Skin epidermis (tissue), 12 donors: Measurements from ENCODE around the gene SRRT.
"Not testable (repeated sequence)": the region's sequence is repeated elsewhere in the genome, so short reads cannot be mapped to it uniquely, and the experiment has no call there.

Source experiments
- H3K27ac ChIP-seq, 21 experiments: fragments of 200-600 bp; sonication (generic) in 11 of 21; one replicate each; pipeline ENCODE4 v1.5.0; 2020; ENCODE audit warnings: mild to moderate bottlenecking in 3 of 21, inconsistent platforms in 2 of 21, moderate library complexity in 2 of 21
- H3K4me3 ChIP-seq, 7 experiments: fragments of 200-600 bp; sonication (generic) in 2 of 7; one replicate each; pipeline ENCODE4 v1.5.0; 2020; ENCODE audit warnings: inconsistent platforms in 2 of 7, mild to moderate bottlenecking in 2 of 7, moderate library complexity in 1 of 7

Gene SRRT

GRCh38 chr7:100852048-100852872 is 22.6 kb upstream of the SRRT start, which contains the start of gene SLC12A9:
Gene SLC12A9, plus strand, starts transcription at chr7:100852713. Its CDS starts 1,485 bp downstream, at chr7:100854198.
- peak within 1 kb of the TSS in 20 of 21 experiments; percentile 31 to 88 (median 74) for H3K27ac ChIP-seq
- H3K4me3 ChIP-seq, result peak within 1 kb of the TSS; percentile 60 to 85 (median 69)

GRCh38 chr7:100854146-100854895 is 20.6 kb upstream of the SRRT start:
- H3K27ac ChIP-seq, result peak overlapping the region in 3 of 21 experiments; percentile 61 to 88 (median 84)
- no peak overlapping the region for H3K4me3 ChIP-seq

DNA sequence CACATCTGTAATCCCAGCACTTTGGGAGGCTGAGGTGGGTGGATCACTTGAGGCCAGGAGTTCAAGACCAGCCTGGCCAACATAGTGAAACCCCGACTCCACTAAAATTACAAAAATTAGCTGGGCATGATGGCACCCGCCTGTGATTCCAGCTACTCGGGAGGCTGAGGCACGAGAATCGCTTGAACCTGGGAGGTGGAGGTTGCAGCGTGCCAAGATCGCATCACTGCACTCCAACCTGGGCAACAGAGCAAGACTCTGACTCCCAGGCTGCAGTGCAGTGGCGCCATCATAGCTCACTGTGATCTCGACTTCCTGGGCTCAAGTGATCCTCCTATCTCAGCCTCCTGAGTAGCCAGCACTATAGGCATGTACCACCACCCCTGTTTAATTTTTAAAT is 20.0 kb upstream of the SRRT start:
- H3K4me3 ChIP-seq, H3K27ac ChIP-seq: not testable (repeated sequence)

DNA sequence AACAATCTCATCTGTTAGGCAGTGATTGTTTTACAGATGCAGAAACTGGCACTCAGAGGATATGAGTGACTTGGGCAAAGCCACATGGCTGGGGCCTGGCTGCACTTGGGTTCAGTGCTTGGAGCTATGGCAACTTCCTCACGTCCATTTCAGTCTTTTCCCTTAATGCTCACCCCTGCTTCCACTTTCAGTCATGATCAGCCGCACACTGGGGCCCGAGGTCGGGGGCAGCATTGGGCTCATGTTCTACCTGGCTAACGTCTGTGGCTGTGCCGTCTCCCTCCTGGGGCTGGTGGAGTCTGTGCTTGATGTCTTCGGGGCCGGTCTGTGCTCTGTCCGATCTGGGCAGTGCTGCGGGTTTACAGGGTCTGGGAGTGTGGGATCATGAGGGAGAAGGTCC is 19.4 kb upstream of the SRRT start:
- H3K27ac ChIP-seq, result no peak overlapping the region
- no peak overlapping the region for H3K4me3 ChIP-seq

GRCh38 chr7:100856871-100857282 is 18.0 kb upstream of the SRRT start:
- H3K27ac ChIP-seq, result no peak overlapping the region
- no peak overlapping the region for H3K4me3 ChIP-seq

GRCh38 chr7:100859856-100860255 is 15.0 kb upstream of the SRRT start:
- H3K4me3 ChIP-seq, result no peak overlapping the region
- H3K27ac ChIP-seq, result no peak overlapping the region

DNA sequence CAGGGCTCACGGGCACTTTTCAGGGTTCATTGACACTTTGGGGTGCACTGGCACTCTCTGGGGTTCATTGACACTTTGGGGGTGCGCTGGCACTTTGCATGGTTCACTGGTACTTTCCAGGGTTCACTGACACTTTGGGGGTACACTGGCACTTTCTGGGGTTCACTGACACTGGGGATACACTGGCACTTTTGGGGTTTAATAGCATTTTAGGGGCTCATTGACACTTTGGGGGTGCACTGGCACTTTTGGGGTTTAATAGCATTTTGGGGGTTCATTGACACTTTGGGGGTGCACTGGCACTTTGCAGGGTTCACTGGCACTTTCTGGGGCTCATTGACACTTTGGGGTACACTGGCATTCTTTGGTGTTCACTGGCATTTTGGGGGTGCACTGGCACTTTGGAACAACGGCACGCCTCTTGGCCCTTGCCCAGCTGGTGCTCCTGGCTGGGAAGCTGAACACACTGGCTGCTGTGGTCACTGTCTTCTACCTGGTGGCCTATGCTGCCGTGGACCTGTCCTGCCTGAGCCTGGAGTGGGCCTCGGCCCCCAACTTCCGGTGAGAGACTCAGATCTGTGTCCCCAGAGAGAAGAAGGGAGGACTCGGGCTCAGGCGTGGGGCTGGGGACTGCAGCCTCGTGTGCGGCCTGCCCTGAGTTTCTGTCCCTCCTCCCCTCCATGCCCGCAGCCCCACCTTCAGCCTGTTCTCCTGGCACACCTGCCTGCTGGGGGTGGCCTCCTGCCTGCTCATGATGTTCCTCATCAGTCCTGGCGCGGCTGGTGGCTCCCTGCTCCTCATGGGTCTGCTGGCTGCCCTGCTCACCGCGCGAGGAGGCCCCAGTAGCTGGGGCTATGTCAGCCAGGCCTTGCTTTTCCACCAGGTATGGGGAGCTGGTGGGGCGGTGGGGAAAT is 13.9 kb upstream of the SRRT start:
- Histone ChIP-seq H3K4me3 (no peak overlapping the region), H3K27ac (no peak overlapping the region)

GRCh38 chr7:100861616-100861985 is 13.3 kb upstream of the SRRT start:
- Histone ChIP-seq H3K4me3 (no peak overlapping the region), H3K27ac (no peak overlapping the region)

- H3K4me3 ChIP-seq, result no peak overlapping the region
- H3K27ac ChIP-seq, result peak overlapping the region in 1 of 21 experiments; percentile 38
Observed at GRCh38 chr7:100863406-100863950, 11.4 kb upstream of the SRRT start.

DNA sequence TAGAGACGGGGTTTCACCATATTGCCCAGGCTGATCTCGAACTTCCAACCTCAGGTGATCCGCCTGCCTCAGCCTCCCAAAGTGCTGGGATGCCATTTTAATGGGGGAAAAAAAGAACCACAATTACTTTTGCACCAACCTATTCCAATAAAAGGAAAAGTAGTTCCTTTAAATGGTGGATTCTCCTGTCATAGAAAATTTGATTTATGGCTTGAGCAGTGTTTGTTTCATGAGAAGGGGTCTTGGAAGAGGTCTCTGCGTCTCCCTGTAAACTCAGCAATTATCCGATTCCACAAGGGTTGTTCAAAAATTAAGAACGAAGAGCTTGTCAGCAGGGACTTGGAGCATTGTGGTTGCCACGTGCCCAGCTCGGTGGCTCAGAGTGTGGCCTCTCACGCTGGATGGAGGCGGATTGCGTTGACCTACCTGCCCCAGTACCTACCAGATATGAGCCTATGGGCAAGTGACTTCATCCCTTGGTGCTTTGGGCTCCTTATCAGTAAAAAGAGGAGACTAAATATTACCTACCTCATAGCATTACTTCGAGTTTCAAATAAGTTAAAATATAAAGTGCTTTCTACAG is 10.5 kb upstream of the SRRT start:
- Histone ChIP-seq H3K4me3 (no peak overlapping the region), H3K27ac (peak overlapping the region in 2 of 21 experiments; percentile 23 to 31)

DNA sequence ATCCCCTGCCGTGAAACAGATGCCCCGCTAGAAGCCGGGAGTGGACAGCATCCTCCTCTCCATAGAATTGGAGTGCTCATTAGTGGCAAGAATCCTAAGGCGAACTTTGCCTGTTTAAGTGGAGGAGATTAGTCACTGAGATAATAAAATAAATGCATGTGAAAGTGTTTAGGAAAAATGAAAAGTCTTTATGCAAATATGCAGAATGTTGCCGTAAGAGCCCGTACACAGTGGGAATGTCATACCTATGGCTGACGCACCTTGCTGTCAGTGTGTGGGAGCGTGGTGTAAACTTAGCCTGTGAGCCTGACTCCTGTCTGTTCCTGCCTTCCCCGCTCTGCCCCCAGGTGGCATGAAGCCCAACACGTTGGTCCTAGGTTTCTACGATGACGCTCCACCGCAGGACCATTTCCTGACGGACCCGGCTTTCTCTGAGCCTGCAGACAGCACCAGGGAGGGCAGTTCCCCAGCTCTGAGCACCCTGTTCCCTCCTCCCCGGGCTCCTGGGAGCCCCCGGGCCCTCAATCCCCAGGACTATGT is 9.5 kb upstream of the SRRT start:
- Histone ChIP-seq H3K27ac (peak overlapping the region; percentile 47 to 100 (median 99)), H3K4me3 (peak overlapping the region in 5 of 7 experiments; percentile 60 to 94 (median 77))

- H3K4me3 ChIP-seq, result peak overlapping the region; percentile 60 to 94 (median 77)
- H3K27ac ChIP-seq, result peak overlapping the region; percentile 47 to 100 (median 99)
Observed at GRCh38 chr7:100865938-100866728, 8.8 kb upstream of the SRRT start.

GRCh38 chr7:100866729-100867039 is 8.2 kb upstream of the SRRT start:
- peak overlapping the region; percentile 47 to 100 (median 99) for H3K27ac ChIP-seq
- peak overlapping the region; percentile 60 to 94 (median 77) for H3K4me3 ChIP-seq

- peak within 1 kb of the TSS; percentile 60 to 94 (median 77) for H3K4me3 ChIP-seq
Observed at GRCh38 chr7:100867040-100867775, 7.7 kb upstream of the SRRT start, which contains the start of gene TRIP6. Gene TRIP6, plus strand, starts transcription at chr7:100867387. Its CDS starts 111 bp downstream, at chr7:100867498.

DNA sequence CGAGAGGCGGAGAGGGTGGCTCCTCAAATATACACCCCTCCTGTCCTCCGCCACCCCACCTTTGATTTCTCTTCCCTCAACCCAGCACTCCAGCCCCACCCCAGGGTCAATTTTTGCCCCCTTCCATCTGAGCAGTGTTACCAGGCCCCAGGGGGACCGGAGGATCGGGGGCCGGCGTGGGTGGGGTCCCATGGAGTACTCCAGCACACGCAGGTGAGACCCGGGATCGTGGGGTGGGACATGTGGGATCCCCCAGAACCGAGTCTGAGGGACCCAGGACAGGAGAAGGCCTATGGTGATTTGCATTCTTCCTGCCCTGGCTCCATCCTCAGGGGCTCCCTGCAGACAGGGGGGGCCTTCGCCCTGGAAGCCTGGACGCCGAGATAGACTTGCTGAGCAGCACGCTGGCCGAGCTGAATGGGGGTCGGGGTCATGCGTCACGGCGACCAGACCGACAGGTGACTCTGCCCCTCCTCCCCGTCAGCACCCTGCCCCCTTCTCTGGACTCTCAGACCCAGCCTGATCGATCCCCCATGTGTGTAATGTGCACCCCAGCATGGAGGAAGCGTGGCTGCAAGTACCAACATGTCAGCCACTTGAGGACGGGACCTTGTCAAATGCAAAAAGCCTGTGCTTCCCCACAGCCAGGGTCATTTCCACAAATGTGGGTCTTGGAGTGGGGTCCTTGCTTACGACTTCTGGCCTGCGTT is 7.0 kb upstream of the SRRT start:
- Histone ChIP-seq H3K4me3 (peak overlapping the region; percentile 60 to 94 (median 77)), H3K27ac (peak overlapping the region; percentile 81 to 100 (median 99))

More at GRCh38 chr7:100867040-100867775, 7.7 kb upstream of the SRRT start, which contains the start of gene TRIP6:
- H3K27ac ChIP-seq, result peak within 1 kb of the TSS; percentile 81 to 100 (median 99)

DNA sequence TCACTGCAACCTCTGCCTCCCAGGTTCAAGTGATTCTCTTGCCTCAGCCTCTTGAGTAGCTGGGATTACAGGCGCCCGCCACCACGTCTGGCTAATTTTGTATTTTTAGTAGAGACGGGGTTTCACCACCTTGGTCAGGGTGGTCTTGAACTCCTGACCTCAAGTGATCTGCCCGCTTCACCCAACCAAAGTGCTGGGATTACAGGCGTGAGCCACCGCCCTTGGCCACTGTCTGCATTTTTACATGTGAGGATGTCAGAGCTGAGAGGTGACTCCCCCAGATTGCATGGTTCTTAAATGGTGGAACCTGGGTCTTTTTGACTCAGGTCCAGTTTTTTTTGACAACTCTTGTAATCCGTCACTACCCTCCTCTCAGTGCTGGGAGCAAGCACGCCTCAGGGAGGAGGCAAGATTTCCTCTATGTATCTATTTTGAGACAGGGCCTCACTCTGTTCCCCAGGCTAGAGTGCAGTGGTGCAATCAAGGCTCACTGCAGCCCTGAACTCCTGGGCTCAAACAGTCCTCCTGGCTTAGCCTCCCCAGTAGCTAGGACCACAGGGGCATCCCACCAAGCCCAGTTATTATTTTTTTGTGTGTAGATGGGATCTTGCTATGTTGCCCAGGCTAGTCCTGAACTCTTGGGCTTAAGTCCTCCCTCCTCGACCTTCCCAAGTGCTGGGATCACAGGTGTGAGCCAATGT is 1.2 kb upstream of the SRRT start:
- peak overlapping the region in 19 of 21 experiments; percentile 90 to 99 (median 95) for H3K27ac ChIP-seq

More for the DNA sequence above, 1.2 kb upstream of the SRRT start:
- peak overlapping the region; percentile 77 to 99 (median 96) for H3K4me3 ChIP-seq
